IMR-90 (cell line): Measurements from ENCODE around the gene ORC6. TPM values are rescaled to one million over a fixed set of nuclear protein-coding genes. Genes with fewer than 3 reads are reported as not detected.

Source experiments
- polyA plus RNA-seq, 3 experiments: library from polyadenylated mRNA; depleted of rRNA; stranded (reverse); fragments of >200 nt; gene quantifications; 2 replicates each; pipeline ENCODE4 v1.2.3, GENCODE V29; 2012; ENCODE audit warnings: low replicate concordance in 1 of 3
- total RNA-seq: library from RNA; depleted of rRNA; stranded (reverse); fragments of >200 nt; gene quantifications from 2 replicates; pipeline ENCODE4 v1.2.3, GENCODE V29; 2012; rRNA removed

The ORC6 gene
- total and polyA plus RNA-seq, 2 of the 4 experiments (the other 2 are of a cell fraction) = 9.0 to 15.9 TPM

Other genes starting within 250 kb of the ORC6 start
- gene SHCBP1, start 68.3 kb upstream of the ORC6 start, total RNA-seq = 18.3 and 35.3 TPM in 2 replicates
- gene SHCBP1, start 68.3 kb upstream of the ORC6 start, polyA plus RNA-seq (2012; rRNA removed) = 15.6 and 18.6 TPM in 2 replicates
- gene VPS35, start 481 bp upstream of the ORC6 start, total RNA-seq = 89.4 and 174 TPM in 2 replicates
- 24.2 and 42.3 TPM in 2 replicates for gene VPS35, start 481 bp upstream of the ORC6 start, polyA plus RNA-seq (2012; rRNA removed)
- under 0.01 TPM in 2 replicates for gene MYLK3, start 58.7 kb downstream of the ORC6 start, total RNA-seq
- gene MYLK3, start 58.7 kb downstream of the ORC6 start, polyA plus RNA-seq (2012; rRNA removed) = 0.03 and 0.17 TPM in 2 replicates
- 6.3 and 16.4 TPM in 2 replicates for gene C16orf87, start 141.5 kb downstream of the ORC6 start, total RNA-seq
- gene C16orf87, start 141.5 kb downstream of the ORC6 start, polyA plus RNA-seq (2012; rRNA removed) = 6.2 and 8.1 TPM in 2 replicates
- gene GPT2, start 194.7 kb downstream of the ORC6 start, total RNA-seq = 20.8 and 31.5 TPM in 2 replicates
- gene GPT2, start 194.7 kb downstream of the ORC6 start, polyA plus RNA-seq (2012; rRNA removed) = 23.2 and 26.4 TPM in 2 replicates